Activated B cell treated with CpG ODN at 0.5 μM for 24 hours (primary cell): ENCODE measurements around the gene PNRC2. TPM values are rescaled to one million over a fixed set of nuclear protein-coding genes. Genes with fewer than 3 reads are reported as not detected.

Experiments used
- ATAC-seq: fragments of 200-7000 bp; cut with Tn5 transposase; one replicate; pipeline ENCODE4 v1.10.0; 2021; ENCODE audit warnings: low read depth, mild to moderate bottlenecking, moderate library complexity
- CTCF ChIA-PET: fragments of 350-600 bp; sonication (Branson Sonifier 250); formaldehyde crosslinking; loops from one replicate; lab custom pipeline; 2021; ENCODE audit warnings: antibody characterized with exemption; lab: Charles Lee
- POLR2A ChIA-PET: fragments of 350-600 bp; sonication (Branson Sonifier 250); formaldehyde crosslinking; loops from one replicate; lab custom pipeline; 2021; ENCODE audit warnings: antibody characterized with exemption; lab: Charles Lee
- DNase-seq: peaks from one replicate; pipeline ENCODE4 v3.0.0; 2022
- H3K27ac Mint-ChIP-seq: one replicate; pipeline ENCODE4 v1.8.0; 2020; ENCODE audit warnings: mixed read lengths
- H3K27me3 Mint-ChIP-seq: one replicate; pipeline ENCODE4 v1.8.0; 2021; ENCODE audit warnings: mixed read lengths
- H3K36me3 Mint-ChIP-seq: one replicate; pipeline ENCODE4 v1.8.0; 2021; ENCODE audit warnings: low read depth, mixed read lengths
- H3K4me1 Mint-ChIP-seq: one replicate; pipeline ENCODE4 v1.8.0; 2021; ENCODE audit warnings: mixed read lengths
- H3K4me3 Mint-ChIP-seq: one replicate; pipeline ENCODE4 v1.8.0; 2020; ENCODE audit warnings: mild to moderate bottlenecking, mixed read lengths
- H3K9me3 Mint-ChIP-seq: one replicate; pipeline ENCODE4 v1.8.0; 2020; ENCODE audit warnings: mixed read lengths
- CTCF ChIP-seq: fragments of 200-600 bp; IDR thresholded peaks from one replicate; pipeline ENCODE4 v1.8.0; 2022; ENCODE audit warnings: antibody characterized with exemption, mild to moderate bottlenecking
- intact Hi-C: fragments of 100-400 bp; cut with micrococcal nuclease; formaldehyde crosslinking; loops from one replicate; pipeline ENCODE4 v1.15.1; 2024
- total RNA-seq: library from RNA; stranded (reverse); gene quantifications from 2 replicates; pipeline ENCODE4 v1.2.3, GENCODE V29; 2022

PNRC2 gene
- total RNA-seq, 1 donor from 2014 or later: 184 TPM

GRCh38 chr1:23958810-23959460, 693 bp upstream of the PNRC2 start:
- TF ChIP-seq CTCF: no peak

GRCh38 chr1:23960291-23961020, 828 bp downstream of the PNRC2 start:
- ChIA-PET POLR2A (interaction anchor here (0.7 to 4.6 kb wide), 20 partner anchors 8 to 592 kb away, joined by 3 to 73 read pairs (median 6); partner anchors contain the start of genes CNR2, ELOA, HMGCL and RPL11), CTCF (interaction anchor here (0.9 kb wide), 2 partner anchors 17 to 150 kb away, joined by 3 read pairs; no protein-coding TSS in a partner anchor)
- Mint-ChIP-seq H3K4me1 (peaks cover 85% of the 10 kb centered on the region), H3K27ac (peak overlapping the region; percentile 100), H3K36me3 (peaks cover 51% of the 10 kb centered on the region), H3K4me3 (peak overlapping the region; percentile 99), H3K9me3 (no peaks in the 10 kb centered on the region), H3K27me3 (no peaks in the 10 kb centered on the region)
- ATAC-seq (no peak), DNase-seq (no peak)
- TF ChIP-seq CTCF: no peak
- intact Hi-C loops: no loop called here

More at GRCh38 chr1:23958810-23959460, 693 bp upstream of the PNRC2 start:
- Mint-ChIP-seq H3K36me3 (peaks cover 36% of the 10 kb centered on the region), H3K9me3 (no peaks in the 10 kb centered on the region), H3K4me3 (peak overlapping the region; percentile 99), H3K4me1 (peaks cover 81% of the 10 kb centered on the region), H3K27me3 (no peaks in the 10 kb centered on the region), H3K27ac (peak overlapping the region; percentile 100)
- ATAC-seq (peak; percentile 77), DNase-seq (peak; percentile 78)
- POLR2A ChIA-PET: interaction anchor here (0.6 to 4.6 kb wide), 29 partner anchors 11 to 1496 kb away, joined by 3 to 73 read pairs (median 4); partner anchors contain the start of genes CNR2, ELOA and SRSF10
- CTCF ChIA-PET: interaction anchor here (0.6 kb wide), 2 partner anchors 29 to 69 kb away, joined by 3 to 4 read pairs; no protein-coding TSS in a partner anchor
- intact Hi-C loops: loop anchor here (1.0 to 10.0 kb wide), 11 partner anchors 16 to 436 kb away; partner anchors contain the start of genes FUCA1, GALE, PITHD1 and SRSF10

GRCh38 chr1:23963617-23964234, 4.1 kb downstream of the PNRC2 start:
- ChIA-PET CTCF (interaction anchor here (0.9 to 1.6 kb wide), 3 partner anchors 14 to 47 kb away, joined by 3 to 4 read pairs (median 3); partner anchors contain the start of gene SRSF10), POLR2A (interaction anchor here (0.5 to 3.0 kb wide), 5 partner anchors 9 to 185 kb away, joined by 3 to 22 read pairs (median 3); partner anchors contain the start of genes PITHD1 and SRSF10)
- ATAC-seq (no peak), DNase-seq (no peak)
- intact Hi-C loops: no loop called here
- Mint-ChIP-seq H3K27ac (peak overlapping the region; percentile 77), H3K4me3 (no peak overlapping the region), H3K36me3 (peaks cover 71% of the 10 kb centered on the region), H3K9me3 (no peaks in the 10 kb centered on the region), H3K27me3 (no peaks in the 10 kb centered on the region), H3K4me1 (peaks cover 62% of the 10 kb centered on the region)
- no peak for TF ChIP-seq CTCF

- peaks cover 58% of the 10 kb centered on the region for H3K4me1 Mint-ChIP-seq
- DNase-seq: no peak
- intact Hi-C loops: no loop called here
- TF ChIP-seq CTCF: no peak
- H3K27me3 Mint-ChIP-seq: no peaks in the 10 kb centered on the region
- peaks cover 74% of the 10 kb centered on the region for H3K36me3 Mint-ChIP-seq
- no peak for ATAC-seq
- H3K9me3 Mint-ChIP-seq: no peaks in the 10 kb centered on the region
- peak overlapping the region; percentile 77 for H3K27ac Mint-ChIP-seq
- H3K4me3 Mint-ChIP-seq: peak overlapping the region; percentile 41
- POLR2A ChIA-PET: interaction anchor here (0.5 to 3.0 kb wide), 5 partner anchors 10 to 186 kb away, joined by 3 to 22 read pairs (median 3); partner anchors contain the start of genes PITHD1 and SRSF10
- CTCF ChIA-PET: interaction anchor here (0.9 to 1.6 kb wide), 3 partner anchors 15 to 48 kb away, joined by 3 to 4 read pairs (median 3); partner anchors contain the start of gene SRSF10
Measured at GRCh38 chr1:23964235-23964668, 4.6 kb downstream of the PNRC2 start.
